Spleen (tissue), 11 donors: ENCODE results near the gene CERT1. TPM values are rescaled to one million over a fixed set of nuclear protein-coding genes. Genes with fewer than 3 reads are reported as not detected.

Experiments used
- DNase-seq: peaks from one replicate; pipeline ENCODE4 v3.0.0-alpha.2; 2020
- H3K27ac ChIP-seq, 8 donors: fragments of 200-600 bp; sonication (generic) in 7 of 8; 1 replicate in 4 of 8; 2 replicates in 4 of 8; pipeline versions ENCODE4 v1.5.0 to v1.8.0; 2016 to 2021; ENCODE audit warnings: inconsistent platforms in 4 of 8, mild to moderate bottlenecking in 4 of 8, moderate library complexity in 1 of 8
- H3K27me3 ChIP-seq, 7 donors: fragments of 200-600 bp; sonication (generic) in 6 of 7; replicated peaks in 1 of 7; 1 replicate in 4 of 7; 2 replicates in 3 of 7; pipeline versions ENCODE4 v1.5.0 to v1.8.0; 2016 to 2021; ENCODE audit warnings: inconsistent platforms in 3 of 7, mild to moderate bottlenecking in 1 of 7
- H3K36me3 ChIP-seq, 6 donors: fragments of 200-600 bp; sonication (generic) in 5 of 6; 1 replicate in 4 of 6; 2 replicates in 2 of 6; pipeline versions ENCODE4 v1.5.0 to v1.8.0; 2016 to 2021; ENCODE audit warnings: inconsistent platforms in 2 of 6
- H3K4me1 ChIP-seq, 6 donors: fragments of 200-600 bp; sonication (generic) in 5 of 6; 1 replicate in 3 of 6; 2 replicates in 3 of 6; pipeline versions ENCODE4 v1.5.0 to v1.8.0; 2016 to 2021; ENCODE audit warnings: inconsistent platforms in 3 of 6
- H3K4me3 ChIP-seq, 8 donors: fragments of 200-600 bp; sonication (generic) in 7 of 8; 1 replicate in 4 of 8; 2 replicates in 4 of 8; pipeline versions ENCODE4 v1.5.0 to v1.8.0; 2016 to 2021; ENCODE audit warnings: inconsistent platforms in 4 of 8, mild to moderate bottlenecking in 4 of 8, moderate library complexity in 2 of 8
- H3K9me3 ChIP-seq, 8 donors: fragments of 200-600 bp; sonication (generic) in 7 of 8; 1 replicate in 4 of 8; 2 replicates in 4 of 8; pipeline versions ENCODE4 v1.5.0 to v1.8.0; 2016 to 2021; ENCODE audit warnings: inconsistent platforms in 4 of 8
- POLR2A ChIP-seq, 3 donors: fragments of 450-650 bp; IDR thresholded peaks; one replicate each; pipeline ENCODE4 v1.5.1; 2017; ENCODE audit warnings: antibody characterized with exemption in 3 of 3, mild to moderate bottlenecking in 1 of 3
- POLR2AphosphoS5 ChIP-seq, 3 donors: sonication (generic); formaldehyde crosslinking; IDR thresholded peaks; one replicate each; pipeline ENCODE4 v1.5.1; 2017; ENCODE audit warnings: antibody characterized with exemption in 3 of 3
- WGBS, 5 donors: extraction: QIAGEN DNeasy Blood & Tissue Kit in 3 of 5; methylation state at CpG; one replicate each; pipeline versions ENCODE4 v1.1.5 to v1.1.7; 2013 to 2018; 5-methylcytosine and 5-hydroxymethylcytosine counted together
- intact Hi-C: fragments of 100-400 bp; cut with DNase I; formaldehyde crosslinking; loops from one replicate; pipeline ENCODE4 v1.15.0; 2023; ENCODE audit warnings: low total_unique reads
- polyA plus RNA-seq, 3 donors: library from polyadenylated mRNA; stranded (reverse); fragments of 200-250 nt; gene quantifications; one replicate each; pipeline ENCODE4 v1.2.1, GENCODE V29; 2013
- total RNA-seq, 7 donors: library from RNA; depleted of rRNA in 3 of 7; stranded (reverse); fragments of >200 nt in 3 of 7; fragmentation: NEBNext Ultra II Directional in 4 of 7; extraction: Animal tissue kit (Norgen Biotek cat#: 25700) in 4 of 7; gene quantifications; one replicate each; pipeline versions ENCODE4 v1.1.0 to v1.2.1, GENCODE V29; 2016 to 2021
- TF ChIP-seq, protein P1 (sequence below), 11 experiments: fragments of 200-600 bp in 7 of 11; fragments of 450-650 bp in 4 of 11; sonication (generic) in 4 of 11; IDR thresholded peaks in 8 of 11; conservative IDR thresholded peaks in 3 of 11; 1 replicate in 7 of 11; 2 replicates in 4 of 11; pipeline versions ENCODE4 v1.4.0 to v1.8.0; 2016 to 2021; ENCODE audit warnings: antibody characterized with exemption in 11 of 11, inconsistent platforms in 4 of 11, mild to moderate bottlenecking in 1 of 11
- donor health status: healthy with polysubstance abuse.
- donor health status: DM: no; HTN: no; CAD: no; lungs with moderate emphysema.
- donor health status: DM: no; HTN: no; CAD: no.
- donor health status: Bipolar disorder and iron deficiency.
- donor health status: healthy.
- donor health status: DM: no; HTN: no; CAD: no.
- donor health status: DM: yes; HTN: yes; CAD: no.

Gene CERT1
- total and polyA plus RNA-seq, 10 donors: 8.5 to 71.1 (median 51.4) TPM

GRCh38 chr5:75519761-75520160, 8.3 kb upstream of the CERT1 start:
- WGBS, 5 donors: 69 to 90% (median 82%) methylated on average over 1 of the region's 1 CpG
- no peak for DNase-seq
- TF ChIP-seq, protein P1, sequence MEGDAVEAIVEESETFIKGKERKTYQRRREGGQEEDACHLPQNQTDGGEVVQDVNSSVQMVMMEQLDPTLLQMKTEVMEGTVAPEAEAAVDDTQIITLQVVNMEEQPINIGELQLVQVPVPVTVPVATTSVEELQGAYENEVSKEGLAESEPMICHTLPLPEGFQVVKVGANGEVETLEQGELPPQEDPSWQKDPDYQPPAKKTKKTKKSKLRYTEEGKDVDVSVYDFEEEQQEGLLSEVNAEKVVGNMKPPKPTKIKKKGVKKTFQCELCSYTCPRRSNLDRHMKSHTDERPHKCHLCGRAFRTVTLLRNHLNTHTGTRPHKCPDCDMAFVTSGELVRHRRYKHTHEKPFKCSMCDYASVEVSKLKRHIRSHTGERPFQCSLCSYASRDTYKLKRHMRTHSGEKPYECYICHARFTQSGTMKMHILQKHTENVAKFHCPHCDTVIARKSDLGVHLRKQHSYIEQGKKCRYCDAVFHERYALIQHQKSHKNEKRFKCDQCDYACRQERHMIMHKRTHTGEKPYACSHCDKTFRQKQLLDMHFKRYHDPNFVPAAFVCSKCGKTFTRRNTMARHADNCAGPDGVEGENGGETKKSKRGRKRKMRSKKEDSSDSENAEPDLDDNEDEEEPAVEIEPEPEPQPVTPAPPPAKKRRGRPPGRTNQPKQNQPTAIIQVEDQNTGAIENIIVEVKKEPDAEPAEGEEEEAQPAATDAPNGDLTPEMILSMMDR (IDR thresholded peaks at IDR 0.05 in 8 of 11, conservative IDR thresholded peaks at IDR 0.05 in 3 of 11): no peak
- TF ChIP-seq POLR2A (IDR thresholded peaks at IDR 0.05) (no peak), POLR2AphosphoS5 (IDR thresholded peaks at IDR 0.05) (no peak)
- Histone ChIP-seq H3K9me3 (peaks cover 0 to 36% (median 31%) of the 10 kb centered on the region in 8 donors), H3K27ac (no peak overlapping the region), H3K4me1 (peaks cover 0 to 47% (median 29%) of the 10 kb centered on the region in 6 donors), H3K4me3 (no peak overlapping the region), H3K36me3 (peaks cover 0 to 24% (median 5%) of the 10 kb centered on the region in 6 donors), H3K27me3 (no peaks in the 10 kb centered on the region)
- intact Hi-C loops: loop anchor here (10.0 kb wide), 1 partner anchor 165 kb away; no protein-coding TSS in a partner anchor

DNA sequence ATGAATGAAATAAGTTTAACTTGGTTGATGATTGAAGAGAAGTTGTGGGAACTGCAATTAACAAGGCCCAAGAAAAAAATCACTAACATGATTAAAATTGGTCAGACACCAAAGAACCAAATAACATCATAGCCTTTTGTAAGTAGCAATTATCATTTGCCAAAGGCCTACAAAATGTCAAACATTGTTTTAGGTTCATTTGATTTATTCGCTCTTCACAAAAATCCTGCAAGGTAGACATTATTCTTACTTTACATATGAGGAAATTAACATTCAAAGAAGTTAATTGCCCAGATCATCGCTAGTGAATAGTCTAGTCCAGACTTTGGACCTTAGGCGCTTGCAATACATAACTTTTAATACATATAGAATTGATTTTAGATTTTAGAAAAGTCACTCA, 2.9 kb upstream of the CERT1 start:
- no peak for DNase-seq
- no peaks in the 10 kb centered on the region for H3K27me3 ChIP-seq
- no peaks in the 10 kb centered on the region for H3K36me3 ChIP-seq
- 96 to 98% (median 97%) methylated on average over 3 of the region's 3 CpGs for WGBS, 5 donors
- TF ChIP-seq POLR2A (IDR thresholded peaks at IDR 0.05) (no peak), POLR2AphosphoS5 (IDR thresholded peaks at IDR 0.05) (no peak)
- TF ChIP-seq, protein P1 (IDR thresholded peaks at IDR 0.05 in 8 of 11, conservative IDR thresholded peaks at IDR 0.05 in 3 of 11): no peak
- intact Hi-C loops: loop anchor here (10.0 kb wide), 1 partner anchor 170 kb away; no protein-coding TSS in a partner anchor
- no peak overlapping the region for H3K4me3 ChIP-seq
- peak overlapping the region in 3 of 8 donors; percentile 7 to 33 (median 10) for H3K27ac ChIP-seq
- H3K4me1 ChIP-seq: peaks cover 16 to 70% (median 49%) of the 10 kb centered on the region in 6 donors
- H3K9me3 ChIP-seq: peaks cover 0 to 3% (median under 1%) of the 10 kb centered on the region in 8 donors

- Histone ChIP-seq H3K27me3 (no peaks in the 10 kb centered on the region), H3K9me3 (no peaks in the 10 kb centered on the region), H3K4me3 (peak overlapping the region in 1 of 8 donors; percentile 94), H3K4me1 (peaks cover 20 to 75% (median 54%) of the 10 kb centered on the region in 6 donors), H3K36me3 (no peaks in the 10 kb centered on the region), H3K27ac (peak overlapping the region in 5 of 8 donors; percentile 7 to 95 (median 33))
- 4 to 21% (median 18%) methylated on average over 1 of the region's 1 CpG for WGBS, 5 donors
- DNase-seq: no peak
- TF ChIP-seq, protein P1 (IDR thresholded peaks at IDR 0.05 in 8 of 11, conservative IDR thresholded peaks at IDR 0.05 in 3 of 11): no peak
- TF ChIP-seq POLR2AphosphoS5 (IDR thresholded peaks at IDR 0.05) (no peak), POLR2A (IDR thresholded peaks at IDR 0.05) (no peak)
- intact Hi-C loops: loop anchor here (10.0 kb wide), 1 partner anchor 171 kb away; no protein-coding TSS in a partner anchor
These were observed 2.4 kb upstream of the CERT1 start for GRCh38 chr5:75513841-75514240.

DNA sequence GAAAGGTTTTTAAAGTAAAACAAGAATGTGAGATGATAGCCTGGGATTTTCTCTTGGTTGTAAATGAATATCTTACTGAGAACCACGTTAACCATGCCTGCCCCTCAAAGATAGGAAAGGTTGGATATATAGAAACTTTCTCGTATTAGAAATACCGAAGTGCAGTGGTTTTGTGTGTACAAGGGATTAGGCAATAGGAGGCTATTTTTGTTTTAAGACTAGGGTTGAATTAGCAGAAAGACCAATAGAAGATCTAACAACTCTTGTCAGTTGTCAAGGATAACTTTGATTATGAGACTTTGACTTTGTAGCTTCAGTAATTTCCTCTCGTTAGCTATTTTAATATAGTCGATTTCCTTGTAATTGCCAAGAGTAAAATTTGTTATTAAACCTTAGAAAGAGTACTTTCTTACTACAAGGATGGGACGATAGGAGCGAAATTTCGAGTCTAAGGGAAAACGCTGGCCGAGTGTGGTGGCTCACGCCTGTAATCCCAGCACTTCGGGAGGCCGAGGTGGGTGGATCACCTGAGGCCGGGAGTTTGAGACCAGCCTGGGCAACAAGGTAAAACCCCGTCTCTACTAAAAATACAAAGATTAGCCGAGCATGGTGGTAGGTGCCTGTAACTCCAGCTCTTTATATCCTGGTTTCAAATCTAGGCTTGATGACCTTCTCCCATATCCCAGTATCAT, 1.1 kb upstream of the CERT1 start:
- peak overlapping the region; percentile 74 to 96 (median 94) for H3K27ac ChIP-seq
- intact Hi-C loops: loop anchor here (10.0 kb wide), 1 partner anchor 172 kb away; no protein-coding TSS in a partner anchor
- WGBS, 5 donors: 65 to 79% (median 71%) methylated on average over 16 of the region's 16 CpGs

More for the DNA sequence above, 1.1 kb upstream of the CERT1 start:
- no peaks in the 10 kb centered on the region for H3K9me3 ChIP-seq
- TF ChIP-seq, protein P1 (IDR thresholded peaks at IDR 0.05 in 8 of 11, conservative IDR thresholded peaks at IDR 0.05 in 3 of 11): no peak
- no peaks in the 10 kb centered on the region for H3K36me3 ChIP-seq
- peaks cover 20 to 82% (median 64%) of the 10 kb centered on the region in 6 donors for H3K4me1 ChIP-seq
- DNase-seq: no peak
- H3K4me3 ChIP-seq: peak overlapping the region; percentile 71 to 94 (median 89)
- no peaks in the 10 kb centered on the region for H3K27me3 ChIP-seq
